HG03108 (cell line): ENCODE measurements around the gene COPRS.
A peak's percentile ranks its signal among the peaks of the same experiment; 100 is the strongest.
"Not testable (repeated sequence)": the region's sequence is repeated elsewhere in the genome, so short reads cannot be mapped to it uniquely, and the experiment has no call there.

Source experiments
- ATAC-seq: cut with Tn5 transposase; IDR thresholded peaks from one replicate; pipeline ENCODE4 v1.9.1; 2021; ENCODE audit warnings: moderate library complexity; ENCODE audit not compliant: unreplicated experiment

COPRS gene

DNA sequence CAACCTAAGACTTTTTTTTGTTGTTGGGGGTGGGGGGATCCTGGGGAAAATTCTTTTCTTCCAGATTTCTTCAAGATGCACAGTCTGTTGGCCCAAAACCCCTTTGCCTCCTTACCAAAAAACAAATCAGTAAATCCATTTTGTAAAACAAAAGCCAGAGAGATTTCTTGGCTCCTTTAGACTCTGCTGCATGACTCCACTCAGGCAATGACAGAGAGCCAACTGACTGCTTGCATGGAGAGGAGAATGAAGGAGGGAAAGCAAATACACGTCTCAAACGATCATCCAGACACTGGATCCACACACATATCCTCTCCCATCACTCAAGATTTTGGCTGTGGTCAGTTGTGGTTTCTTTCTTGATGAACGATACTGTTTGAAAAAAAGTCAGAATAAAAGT is 13.8 kb downstream of the COPRS start:
- no peak for ATAC-seq

DNA sequence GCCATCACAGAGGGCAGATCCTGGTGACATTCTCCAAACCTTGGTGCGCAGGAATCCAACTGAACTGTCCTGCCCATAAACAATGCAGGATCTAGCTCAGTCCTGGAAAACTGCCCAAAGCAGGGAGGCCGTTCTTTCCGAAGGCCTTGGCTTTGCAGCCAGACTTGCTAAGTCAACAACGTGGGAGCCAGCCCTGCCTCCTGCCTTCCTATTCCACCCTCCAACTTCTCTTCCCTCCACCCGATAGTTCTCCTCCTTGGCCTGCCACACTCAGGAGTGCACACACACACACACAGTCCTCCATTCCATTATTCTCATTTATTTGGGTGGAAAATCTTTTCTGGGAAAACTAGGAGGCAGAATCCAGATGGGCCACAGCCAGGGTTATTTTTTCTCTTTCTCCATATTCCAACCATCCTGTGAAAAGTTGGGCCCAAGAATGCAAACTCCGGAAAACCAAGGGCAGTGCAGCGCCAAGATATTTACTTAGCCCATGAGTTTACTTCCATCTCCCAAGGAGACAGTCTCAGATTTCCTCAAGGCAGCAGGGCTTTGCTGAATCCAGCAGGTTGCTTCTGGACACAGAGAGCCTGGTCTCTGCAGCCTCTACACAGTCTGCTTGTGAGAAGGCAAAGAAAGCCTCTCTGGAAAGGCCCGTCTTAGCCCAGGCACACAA is 15.8 kb downstream of the COPRS start:
- no peak for ATAC-seq

- ATAC-seq = no peak
Observed at GRCh38 chr17:31842195-31843069, 16.6 kb downstream of the COPRS start.

GRCh38 chr17:31841850-31842194 is 17.2 kb downstream of the COPRS start:
- ATAC-seq = no peak

- no peak for ATAC-seq
Observed at GRCh38 chr17:31838636-31839225, 20.3 kb downstream of the COPRS start.

- no peak for ATAC-seq
Observed at GRCh38 chr17:31835984-31836383, 23.1 kb downstream of the COPRS start.

DNA sequence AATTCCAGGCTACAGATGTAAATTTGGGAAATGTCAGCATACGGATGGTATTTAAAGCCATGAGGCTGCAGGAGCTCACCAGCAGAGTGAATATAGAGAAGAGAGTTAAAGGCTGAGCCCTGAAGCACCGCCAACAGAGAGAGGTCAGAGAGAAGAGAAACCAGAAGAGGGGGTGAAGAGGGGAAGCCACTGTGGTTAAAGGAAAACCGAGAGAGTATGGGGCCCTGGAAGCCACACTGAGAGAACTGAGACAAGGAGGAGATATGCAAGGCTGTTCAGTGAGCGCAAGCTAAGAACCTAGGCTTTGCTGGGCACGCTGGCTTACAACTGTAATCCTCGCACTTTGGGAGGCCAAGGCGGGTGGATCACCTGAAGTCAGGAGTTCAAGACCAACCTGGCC is 24.6 kb downstream of the COPRS start:
- ATAC-seq = peak; percentile 61

DNA sequence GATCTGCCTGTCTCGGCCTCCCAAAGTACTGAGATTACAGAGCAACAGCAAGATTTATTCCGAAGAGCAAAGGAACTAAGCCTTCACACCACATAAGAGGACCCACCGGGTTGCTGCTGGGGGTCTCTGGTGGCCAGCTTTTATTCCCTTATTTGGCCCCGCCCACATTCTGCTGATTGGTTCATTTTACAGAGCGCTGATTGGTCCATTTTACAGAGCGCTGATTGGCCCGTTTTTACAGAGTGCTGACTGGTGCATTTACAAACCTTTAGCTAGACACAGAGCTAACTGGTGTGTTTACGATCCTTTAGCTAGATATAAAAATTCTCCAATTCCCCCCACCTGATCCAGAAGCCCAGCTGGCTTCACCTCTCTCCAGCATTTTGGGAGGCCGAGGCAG is 26.3 kb downstream of the COPRS start:
- no peak for ATAC-seq

GRCh38 chr17:31830971-31831858 is 27.8 kb downstream of the COPRS start:
- ATAC-seq = no peak

GRCh38 chr17:31829649-31830048 is 29.4 kb downstream of the COPRS start:
- ATAC-seq = no peak

DNA sequence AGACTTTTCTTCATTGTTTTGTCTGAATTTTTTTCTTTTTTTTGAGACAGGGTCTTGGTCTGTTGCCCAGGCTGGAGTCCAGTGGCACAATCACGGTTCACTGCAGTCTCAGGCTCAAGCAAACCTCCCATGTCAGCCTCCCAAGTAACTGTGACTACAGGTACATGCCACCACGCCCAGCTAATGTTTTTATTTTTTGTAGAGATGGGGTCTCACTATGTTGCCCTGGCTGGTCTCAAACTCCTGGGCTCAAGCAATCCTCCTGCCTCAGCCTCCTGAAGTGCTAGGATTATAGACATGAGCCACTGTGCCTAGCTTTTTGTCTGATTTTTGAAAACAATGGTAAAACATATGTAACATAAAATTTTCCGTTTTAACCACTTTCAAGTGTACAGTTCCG is 30.1 kb downstream of the COPRS start:
- ATAC-seq = not testable (repeated sequence)

DNA sequence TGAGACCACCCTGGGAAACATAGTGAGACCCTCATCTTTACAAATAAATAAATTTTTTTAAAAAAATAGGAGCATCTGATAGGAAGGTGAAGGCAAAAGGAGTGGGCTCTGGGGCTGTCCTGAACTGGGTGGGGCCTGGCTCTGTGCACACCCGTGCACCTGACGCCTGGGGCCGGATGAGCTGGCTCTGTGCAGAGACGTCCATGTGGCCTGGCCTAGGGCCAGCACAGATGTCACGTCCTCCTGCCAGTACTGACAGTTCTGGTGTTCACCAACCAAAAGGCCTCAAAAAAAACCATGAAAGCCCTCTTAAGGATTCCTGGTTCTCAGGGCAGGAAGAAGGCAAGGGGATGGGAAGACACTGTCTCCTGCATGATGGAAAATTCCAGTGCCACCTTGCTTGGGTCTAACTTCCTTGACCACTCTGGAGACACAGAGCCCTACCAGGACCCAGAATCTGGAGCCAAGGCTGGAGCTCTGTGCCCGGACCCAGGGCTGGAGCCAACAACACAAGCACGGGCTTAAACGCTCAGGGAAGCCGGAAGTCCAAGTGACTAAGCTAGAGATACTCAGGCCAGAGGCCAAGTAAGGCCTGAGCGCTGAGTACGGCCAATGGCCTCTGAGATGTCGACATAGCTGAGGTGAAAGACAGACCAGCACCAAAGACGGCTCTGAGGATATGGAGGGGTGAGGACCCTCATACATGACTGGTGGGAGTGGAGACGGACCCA is 32.9 kb downstream of the COPRS start:
- ATAC-seq = no peak

GRCh38 chr17:31824766-31825360 is 34.2 kb downstream of the COPRS start:
- ATAC-seq = no peak

DNA sequence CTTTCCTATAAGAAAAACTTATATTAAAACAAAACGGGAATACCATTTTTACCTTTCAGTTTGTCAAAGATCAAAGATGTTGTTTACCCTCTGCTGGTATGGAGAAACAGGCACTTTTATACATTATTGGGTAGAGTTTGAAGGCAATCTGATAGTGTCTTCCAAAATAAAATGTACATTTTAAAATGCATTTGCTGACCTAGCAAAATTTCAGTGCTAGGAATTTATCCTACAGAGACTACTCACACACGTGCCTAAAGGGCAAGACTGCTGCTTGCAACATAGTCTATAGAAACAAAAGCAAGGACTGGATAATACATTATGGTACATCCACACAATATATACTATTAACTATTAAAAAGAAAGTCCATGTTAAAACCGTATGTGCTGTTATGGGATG is 36.0 kb downstream of the COPRS start:
- no peak for ATAC-seq

GRCh38 chr17:31820691-31821435 is 38.2 kb downstream of the COPRS start:
- ATAC-seq = no peak

DNA sequence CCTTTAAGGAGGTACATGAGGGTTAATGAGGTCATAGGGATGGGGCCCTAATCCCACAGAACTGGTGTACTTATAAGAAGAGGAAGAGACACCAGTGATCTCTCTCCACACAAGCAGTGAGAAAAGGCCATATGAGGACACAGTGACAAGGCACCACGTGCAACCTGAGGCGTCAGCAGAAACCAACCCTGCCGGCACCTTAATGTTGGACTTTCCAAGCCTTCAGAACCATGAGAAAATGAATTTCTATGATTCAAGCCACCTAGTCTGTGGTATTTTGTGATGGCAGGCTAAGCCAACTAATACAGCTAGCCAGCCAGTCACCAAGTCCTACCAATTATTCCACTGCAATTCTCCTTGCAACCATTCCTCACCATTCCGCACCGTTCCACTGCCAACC is 39.5 kb downstream of the COPRS start:
- ATAC-seq = no peak

DNA sequence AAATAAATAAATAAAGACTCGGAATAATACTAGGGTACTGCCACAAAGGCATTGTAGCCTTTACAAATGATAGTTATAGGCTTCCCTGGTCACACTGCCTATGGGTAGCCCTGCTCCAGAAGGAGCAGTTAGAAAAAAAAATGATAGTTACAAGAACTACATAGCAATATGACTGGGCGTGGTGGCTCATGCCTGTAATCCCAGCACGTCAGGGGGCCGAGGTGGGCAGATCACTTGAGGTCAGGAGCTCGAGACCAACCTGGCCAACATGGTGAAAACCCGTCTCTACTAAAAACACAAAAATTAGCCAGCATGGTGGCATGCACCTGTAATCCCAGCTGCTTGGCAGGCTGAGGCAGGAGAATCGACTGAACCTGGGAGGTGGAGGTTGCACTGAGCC is 40.2 kb downstream of the COPRS start:
- ATAC-seq = not testable (repeated sequence)

DNA sequence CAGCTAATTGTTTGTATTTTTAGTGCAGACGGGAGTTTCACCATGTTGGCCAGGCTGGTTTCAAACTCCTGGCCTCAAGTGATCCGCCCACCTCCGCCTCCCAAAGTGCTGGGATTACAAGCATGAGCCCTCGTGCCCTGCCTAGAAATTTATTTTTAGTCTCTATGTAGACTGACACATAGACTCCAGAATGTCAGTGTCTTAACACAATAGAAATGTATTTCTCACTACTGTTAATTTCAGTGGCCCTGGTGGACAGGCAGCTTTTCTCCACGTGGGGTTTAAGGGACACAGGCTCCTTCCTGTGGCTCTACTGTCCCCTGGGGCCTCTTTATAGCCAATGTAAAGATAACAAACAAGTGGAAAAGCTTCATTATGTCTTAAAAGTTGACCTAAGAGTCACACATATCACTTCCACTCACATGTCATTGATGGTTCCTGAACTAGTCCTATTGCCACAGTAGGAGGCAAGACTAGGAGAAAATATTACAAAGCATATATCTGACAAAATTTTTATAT is 43.8 kb downstream of the COPRS start:
- ATAC-seq = no peak

GRCh38 chr17:31811101-31811500 is 47.9 kb downstream of the COPRS start:
- ATAC-seq = no peak
